ENCODE results near the gene GABARAPL1. TPM values are rescaled to one million over a fixed set of nuclear protein-coding genes. Genes with fewer than 3 reads are reported as not detected.

The GABARAPL1 gene
- total RNA-seq, result 9.1 and 19.6 TPM in 2 replicates

DNA sequence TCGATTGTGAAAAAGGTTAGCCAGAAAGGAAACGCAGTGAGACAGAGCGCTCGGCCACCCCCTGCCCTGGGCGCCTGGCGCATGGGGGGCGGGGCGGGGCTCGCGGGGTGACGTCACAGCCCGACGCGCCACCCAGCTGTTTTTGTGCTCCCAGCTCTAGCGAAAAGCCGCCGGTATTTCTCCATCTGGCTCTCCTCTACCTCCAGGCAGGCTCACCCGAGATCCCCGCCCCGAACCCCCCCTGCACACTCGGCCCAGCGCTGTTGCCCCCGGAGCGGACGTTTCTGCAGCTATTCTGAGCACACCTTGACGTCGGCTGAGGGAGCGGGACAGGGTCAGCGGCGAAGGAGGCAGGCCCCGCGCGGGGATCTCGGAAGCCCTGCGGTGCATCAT lies at the start of gene GABARAPL1:
Gene GABARAPL1 (plus strand): TSS at position 139 of the 393 bp plus-strand sequence. CDS start 253 bp downstream, at position 392.

DNA sequence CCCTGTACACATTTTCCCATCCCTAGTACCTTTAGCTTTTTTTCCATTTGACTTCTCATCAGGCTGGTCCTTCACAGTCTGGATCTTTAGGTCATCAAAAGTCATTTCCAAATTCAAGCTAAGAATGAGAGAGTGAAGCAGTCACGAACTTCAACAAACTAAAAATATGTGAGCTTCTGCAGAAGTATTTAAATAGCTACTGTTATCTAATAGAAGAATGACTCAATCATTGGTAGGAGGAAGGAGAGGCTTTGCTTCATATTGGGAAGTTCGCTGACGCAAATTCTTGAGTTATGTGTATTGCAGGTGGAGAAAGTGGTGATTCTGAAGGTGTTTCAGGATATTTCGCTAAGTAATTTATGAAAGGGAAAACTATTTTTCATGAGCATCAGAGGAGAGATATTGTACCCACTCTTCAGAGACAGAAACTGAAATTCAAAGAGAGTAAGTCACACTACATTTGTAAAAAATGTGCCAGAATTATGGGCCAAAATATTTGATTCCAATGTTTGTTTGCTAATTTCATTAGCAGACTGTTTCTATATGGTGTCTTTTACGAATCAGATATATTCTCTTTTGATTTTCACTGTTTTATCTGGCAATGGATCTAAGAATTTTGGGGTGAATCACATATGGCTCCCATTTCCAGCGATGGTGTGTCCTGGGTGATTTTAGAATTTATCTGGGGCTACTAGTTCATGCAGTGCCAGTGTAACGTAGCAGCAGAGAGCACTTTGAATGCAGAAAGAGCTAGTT lies 40.5 kb upstream of the GABARAPL1 start, which contains the start of gene OLR1:
Gene OLR1 (minus strand): TSS at position 160 of the 756 bp plus-strand sequence. CDS start 55 bp downstream, at position 105.

DNA sequence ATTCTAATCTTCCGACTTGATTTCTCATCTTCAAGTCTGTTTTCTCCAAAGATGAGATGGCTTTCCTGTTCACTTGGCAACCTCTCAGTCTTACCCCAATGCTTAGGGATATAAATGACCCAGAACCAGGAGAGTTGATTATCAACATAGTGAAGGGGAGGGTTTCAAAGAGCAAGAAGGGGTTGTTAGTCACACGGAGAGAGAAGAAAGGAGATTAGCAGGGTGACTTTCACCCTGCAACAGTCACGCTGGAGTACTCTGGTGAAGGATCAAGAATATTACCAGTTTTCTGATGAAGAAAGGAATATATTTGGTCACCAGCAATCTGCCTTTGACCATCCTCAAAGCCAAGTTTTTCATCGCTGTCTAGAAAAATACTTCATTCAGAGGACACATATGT lies 33.9 kb upstream of the GABARAPL1 start, which contains the start of gene TMEM52B:
Gene TMEM52B (plus strand): TSS at position 212 of the 400 bp plus-strand sequence. CDS start 543 bp downstream, outside the sequence.

Other genes with a start within 250 kb of the GABARAPL1 start
- gene CLEC12A, start 241.5 kb upstream of the GABARAPL1 start, total RNA-seq, result not detected in 2 replicates
- gene CLEC1B, start 213.8 kb upstream of the GABARAPL1 start, total RNA-seq, result not detected in 2 replicates
- not detected in 2 replicates for gene CLEC12B, start 202.2 kb upstream of the GABARAPL1 start, total RNA-seq
- not detected in 2 replicates for gene CLEC9A, start 182.2 kb upstream of the GABARAPL1 start, total RNA-seq
- not detected in 2 replicates for gene CLEC1A, start 113.9 kb upstream of the GABARAPL1 start, total RNA-seq
- not detected in 2 replicates for gene CLEC7A, start 82.7 kb upstream of the GABARAPL1 start, total RNA-seq
- gene OLR1, start 40.7 kb upstream of the GABARAPL1 start, total RNA-seq, result 0.04 TPM in 1 of 2 replicates, not detected in the other
- not detected in 2 replicates for gene TMEM52B, start 33.8 kb upstream of the GABARAPL1 start, total RNA-seq
- not detected in 2 replicates for gene KLRD1, start 95.0 kb downstream of the GABARAPL1 start, total RNA-seq
- gene KLRK1, start 177.2 kb downstream of the GABARAPL1 start, total RNA-seq, result 0.31 TPM in 1 of 2 replicates, not detected in the other
- not detected in 2 replicates for gene KLRC4, start 196.9 kb downstream of the GABARAPL1 start, total RNA-seq
- not detected in 2 replicates for gene KLRC3, start 207.7 kb downstream of the GABARAPL1 start, total RNA-seq
- not detected in 2 replicates for gene KLRC2, start 223.1 kb downstream of the GABARAPL1 start, total RNA-seq
- 0.23 and 0.30 TPM in 2 replicates for gene KLRC1, start 240.5 kb downstream of the GABARAPL1 start, total RNA-seq

Data from hair follicular keratinocyte (primary cell).